Thoracic aorta endothelial cell (primary cell): ENCODE results near the gene DNAH6. TPM values are rescaled to one million over a fixed set of nuclear protein-coding genes. Genes with fewer than 3 reads are reported as not detected.

Experiments
- total RNA-seq: library from RNA; depleted of rRNA; stranded (reverse); fragments of >200 nt; gene quantifications from 2 replicates; pipeline ENCODE4 v1.2.3, GENCODE V29; 2012

The DNAH6 gene, protein sequence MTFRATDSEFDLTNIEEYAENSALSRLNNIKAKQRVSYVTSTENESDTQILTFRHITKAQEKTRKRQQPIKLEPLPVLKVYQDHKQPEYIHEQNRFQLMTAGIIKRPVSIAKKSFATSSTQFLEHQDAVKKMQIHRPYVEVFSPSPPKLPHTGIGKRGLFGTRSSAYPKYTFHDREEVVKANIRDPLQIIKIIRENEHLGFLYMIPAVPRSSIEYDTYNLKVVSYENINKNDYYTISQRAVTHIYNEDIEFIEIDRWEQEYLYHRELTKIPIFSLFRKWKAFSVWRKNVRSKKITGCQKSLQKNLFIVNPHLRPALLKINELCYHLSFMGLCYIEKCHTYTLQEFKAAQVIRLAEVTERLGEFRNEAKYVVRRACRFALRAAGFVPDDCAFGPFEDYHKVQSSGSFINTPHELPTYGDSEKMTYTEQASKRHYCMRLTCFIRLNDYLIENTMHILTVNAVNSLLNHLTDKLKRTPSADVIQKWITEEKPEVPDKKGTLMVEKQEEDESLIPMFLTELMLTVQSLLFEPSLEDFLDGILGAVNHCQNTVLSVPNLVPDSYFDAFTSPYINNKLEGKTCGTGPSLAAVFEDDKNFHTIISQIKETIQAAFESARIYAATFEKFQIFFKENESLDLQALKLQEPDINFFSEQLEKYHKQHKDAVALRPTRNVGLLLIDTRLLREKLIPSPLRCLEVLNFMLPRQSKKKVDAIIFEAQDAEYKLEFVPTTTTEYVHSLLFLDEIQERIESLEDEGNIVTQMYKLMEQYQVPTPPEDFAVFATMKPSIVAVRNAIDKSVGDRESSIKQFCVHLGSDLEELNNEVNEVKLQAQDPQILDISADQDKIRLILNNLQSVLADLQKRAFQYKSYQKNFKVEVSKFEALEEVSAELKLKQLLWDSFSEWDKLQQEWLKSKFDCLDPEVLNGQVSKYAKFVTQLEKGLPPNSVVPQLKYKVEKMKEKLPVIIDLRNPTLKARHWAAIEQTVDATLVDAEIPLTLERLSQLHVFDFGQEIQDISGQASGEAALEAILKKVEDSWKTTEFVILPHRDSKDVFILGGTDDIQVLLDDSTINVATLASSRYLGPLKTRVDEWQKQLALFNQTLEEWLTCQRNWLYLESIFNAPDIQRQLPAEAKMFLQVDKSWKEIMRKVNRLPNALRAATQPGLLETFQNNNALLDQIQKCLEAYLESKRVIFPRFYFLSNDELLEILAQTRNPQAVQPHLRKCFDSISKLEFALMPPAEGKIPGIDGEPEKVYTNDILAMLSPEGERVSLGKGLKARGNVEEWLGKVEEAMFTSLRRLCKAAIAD (N-terminal part only)
- total RNA-seq, result under 0.01 and 0.14 TPM in 2 replicates

GRCh38 chr2:84516234-84516986 lies at the start of gene DNAH6:
Gene DNAH6 (plus strand): TSS chr2:84516498. CDS start chr2:84517827, 1,329 bp downstream.

Other genes with a start within 250 kb of the DNAH6 start
- gene SUCLG1, start 57.2 kb upstream of the DNAH6 start, total RNA-seq, result 62.2 and 73.9 TPM in 2 replicates